ENCODE results near the gene BMP5.

Gene BMP5

GRCh38 chr6:55758156-55758937, 117.0 kb downstream of the BMP5 start:
- in situ Hi-C loops (cut with MboI; ENCODE audit: low sequenced_read_pairs, unreplicated experiment): no loop called here
- no peak for DNase-seq (ENCODE audit: low spot score)
- TF ChIP-seq, protein P1, sequence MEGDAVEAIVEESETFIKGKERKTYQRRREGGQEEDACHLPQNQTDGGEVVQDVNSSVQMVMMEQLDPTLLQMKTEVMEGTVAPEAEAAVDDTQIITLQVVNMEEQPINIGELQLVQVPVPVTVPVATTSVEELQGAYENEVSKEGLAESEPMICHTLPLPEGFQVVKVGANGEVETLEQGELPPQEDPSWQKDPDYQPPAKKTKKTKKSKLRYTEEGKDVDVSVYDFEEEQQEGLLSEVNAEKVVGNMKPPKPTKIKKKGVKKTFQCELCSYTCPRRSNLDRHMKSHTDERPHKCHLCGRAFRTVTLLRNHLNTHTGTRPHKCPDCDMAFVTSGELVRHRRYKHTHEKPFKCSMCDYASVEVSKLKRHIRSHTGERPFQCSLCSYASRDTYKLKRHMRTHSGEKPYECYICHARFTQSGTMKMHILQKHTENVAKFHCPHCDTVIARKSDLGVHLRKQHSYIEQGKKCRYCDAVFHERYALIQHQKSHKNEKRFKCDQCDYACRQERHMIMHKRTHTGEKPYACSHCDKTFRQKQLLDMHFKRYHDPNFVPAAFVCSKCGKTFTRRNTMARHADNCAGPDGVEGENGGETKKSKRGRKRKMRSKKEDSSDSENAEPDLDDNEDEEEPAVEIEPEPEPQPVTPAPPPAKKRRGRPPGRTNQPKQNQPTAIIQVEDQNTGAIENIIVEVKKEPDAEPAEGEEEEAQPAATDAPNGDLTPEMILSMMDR (IDR thresholded peaks at IDR 0.05; ENCODE audit: borderline replicate concordance, control extremely low read depth, extremely low read depth, insufficient read depth, missing control alignments): no peak

DNA sequence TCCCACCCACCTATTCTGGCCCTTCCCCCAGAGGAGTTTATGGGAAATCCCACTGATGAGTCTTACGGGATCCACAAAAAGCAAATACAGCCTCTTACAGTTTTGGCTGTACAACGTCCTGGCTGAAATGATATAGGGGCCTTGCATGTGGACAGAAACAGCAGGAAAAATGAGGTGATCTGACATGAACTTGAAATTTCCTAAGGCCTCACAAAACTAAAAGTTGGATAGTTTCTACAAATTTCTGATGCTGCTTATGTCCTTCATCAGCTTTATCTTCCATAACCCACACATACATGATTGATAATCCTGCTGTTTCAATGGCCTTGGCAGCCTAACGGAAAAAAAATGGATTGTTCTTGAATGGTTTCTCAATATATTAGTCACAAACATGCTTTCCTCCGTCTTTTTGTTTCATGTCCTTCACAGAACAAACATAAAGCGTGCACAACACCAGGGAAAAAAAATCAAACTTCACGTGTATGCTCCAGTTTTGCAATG, 118.8 kb downstream of the BMP5 start:
- in situ Hi-C loops (cut with MboI; ENCODE audit: low sequenced_read_pairs, unreplicated experiment): no loop called here
- TF ChIP-seq, protein P1 (IDR thresholded peaks at IDR 0.05; ENCODE audit: borderline replicate concordance, control extremely low read depth, extremely low read depth, insufficient read depth, missing control alignments): no peak
- no peak for DNase-seq (ENCODE audit: low spot score)

- in situ Hi-C loops (cut with MboI; ENCODE audit: low sequenced_read_pairs, unreplicated experiment): no loop called here
- TF ChIP-seq, protein P1 (IDR thresholded peaks at IDR 0.05; ENCODE audit: borderline replicate concordance, control extremely low read depth, extremely low read depth, insufficient read depth, missing control alignments): no peak
- no peak for DNase-seq (ENCODE audit: low spot score)
These were observed 126.5 kb downstream of the BMP5 start for GRCh38 chr6:55748880-55749279.

DNA sequence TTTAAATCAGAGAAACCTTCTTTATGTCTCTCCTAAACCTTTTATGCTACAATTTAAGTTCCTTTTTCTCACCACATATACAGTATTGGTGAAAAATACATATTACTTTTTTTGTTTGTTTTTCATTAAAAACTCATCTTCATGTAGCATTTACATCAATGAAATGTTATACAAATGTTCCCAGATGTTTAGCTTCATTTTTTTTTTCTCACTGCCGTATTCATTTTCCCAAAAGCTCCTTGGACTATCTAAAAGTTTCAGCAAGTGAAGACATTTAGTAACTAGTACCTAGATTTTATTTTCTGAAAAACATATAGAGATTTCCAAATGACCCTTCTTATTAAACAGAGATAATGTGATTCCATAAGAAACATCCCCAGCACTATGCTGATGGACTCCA, 128.9 kb downstream of the BMP5 start:
- in situ Hi-C loops (cut with MboI; ENCODE audit: low sequenced_read_pairs, unreplicated experiment): no loop called here
- no peak for DNase-seq (ENCODE audit: low spot score)
- TF ChIP-seq, protein P1 (IDR thresholded peaks at IDR 0.05; ENCODE audit: borderline replicate concordance, control extremely low read depth, extremely low read depth, insufficient read depth, missing control alignments): no peak

- in situ Hi-C loops (cut with MboI; ENCODE audit: low sequenced_read_pairs, unreplicated experiment): no loop called here
- DNase-seq (ENCODE audit: low spot score): no peak
- TF ChIP-seq, protein P1 (IDR thresholded peaks at IDR 0.05; ENCODE audit: borderline replicate concordance, control extremely low read depth, extremely low read depth, insufficient read depth, missing control alignments): no peak
These were observed 141.1 kb downstream of the BMP5 start for GRCh38 chr6:55734256-55734655.

- in situ Hi-C loops (cut with MboI; ENCODE audit: low sequenced_read_pairs, unreplicated experiment): no loop called here
- TF ChIP-seq, protein P1 (IDR thresholded peaks at IDR 0.05; ENCODE audit: borderline replicate concordance, control extremely low read depth, extremely low read depth, insufficient read depth, missing control alignments): no peak
- no peak for DNase-seq (ENCODE audit: low spot score)
These were observed 145.7 kb downstream of the BMP5 start for GRCh38 chr6:55729665-55730064.
